ENCODE data around the gene GRSF1.
"Not testable (repeated sequence)": the region's sequence is repeated elsewhere in the genome, so short reads cannot be mapped to it uniquely, and the experiment has no call there.

GRSF1 gene

DNA sequence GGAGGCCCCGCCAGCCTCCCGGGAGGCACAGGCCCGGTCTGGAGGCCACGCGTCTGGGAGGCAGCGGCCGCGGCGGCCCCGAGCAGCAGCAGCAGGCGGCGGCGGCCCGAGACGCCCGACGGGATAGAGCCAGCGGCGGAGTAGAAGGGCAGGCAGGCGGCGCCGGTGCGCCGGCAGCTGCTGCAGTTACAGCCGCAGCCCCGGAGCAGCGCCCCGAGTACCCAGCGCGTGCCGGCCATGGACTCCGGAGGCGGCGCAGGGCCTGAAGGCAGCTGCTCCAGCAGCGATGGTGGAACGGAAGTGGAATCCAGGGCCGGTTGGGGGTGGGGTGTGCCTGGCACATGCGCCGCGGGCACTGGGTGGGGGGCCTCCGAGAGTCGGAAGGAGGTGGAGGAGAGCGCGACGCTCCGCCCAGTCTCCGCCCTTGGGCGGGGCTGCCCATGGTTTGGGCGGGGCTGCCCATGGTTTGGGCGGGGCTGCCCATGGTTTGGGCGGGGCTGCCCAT is at the start of gene GRSF1:
Gene GRSF1 (minus strand): TSS at position 302 of the 505 bp plus-strand sequence. CDS start 63 bp downstream, at position 239.
- Histone ChIP-seq H3K27ac (peak within 1 kb of the TSS; percentile 81 to 98 (median 94)), H3K4me3 (peak within 1 kb of the TSS; percentile 61 to 99 (median 91))

DNA sequence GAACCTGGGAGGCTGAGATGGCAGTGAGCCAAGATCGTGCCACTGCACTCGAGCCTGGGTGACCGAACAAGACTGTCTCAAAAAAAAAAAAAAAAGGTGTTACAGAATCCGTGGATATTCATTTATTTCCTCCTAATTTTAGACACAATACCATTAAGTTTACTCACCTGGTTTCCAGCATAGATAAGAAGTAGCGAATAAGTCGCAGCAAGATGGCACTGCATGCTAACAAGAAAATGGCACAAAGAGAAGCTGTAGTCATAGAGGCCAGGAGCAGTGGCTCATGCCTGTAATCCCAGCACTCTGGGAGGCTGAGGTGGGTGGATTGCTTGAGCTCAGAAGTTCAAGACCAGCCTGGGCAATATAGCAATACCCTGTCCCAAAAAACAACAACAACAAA is 45.5 kb upstream of the GRSF1 start:
- no peak overlapping the region for H3K4me3 ChIP-seq

DNA sequence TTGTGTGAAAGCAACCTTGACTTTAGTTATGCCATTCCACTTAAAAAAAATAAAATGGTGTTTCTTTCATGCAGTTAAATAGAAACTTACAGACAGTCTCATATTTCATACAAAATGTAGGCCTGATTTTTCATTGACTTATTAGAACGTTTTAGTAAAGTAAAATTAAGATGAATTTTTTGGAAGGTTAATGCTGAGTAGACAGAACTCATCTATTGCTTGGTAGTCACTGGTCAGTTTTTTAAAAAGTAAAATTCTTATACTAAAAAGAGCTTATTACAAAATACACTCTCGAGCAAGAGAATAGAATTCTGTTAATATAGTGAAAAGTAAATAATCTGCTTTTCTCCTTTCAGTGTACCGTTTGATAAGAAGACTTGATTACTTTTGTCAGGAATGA is 41.0 kb upstream of the GRSF1 start:
- H3K27ac ChIP-seq = no peak overlapping the region
- no peak overlapping the region for H3K4me3 ChIP-seq

More for the DNA sequence above, 45.5 kb upstream of the GRSF1 start:
- no peak overlapping the region for H3K27ac ChIP-seq

DNA sequence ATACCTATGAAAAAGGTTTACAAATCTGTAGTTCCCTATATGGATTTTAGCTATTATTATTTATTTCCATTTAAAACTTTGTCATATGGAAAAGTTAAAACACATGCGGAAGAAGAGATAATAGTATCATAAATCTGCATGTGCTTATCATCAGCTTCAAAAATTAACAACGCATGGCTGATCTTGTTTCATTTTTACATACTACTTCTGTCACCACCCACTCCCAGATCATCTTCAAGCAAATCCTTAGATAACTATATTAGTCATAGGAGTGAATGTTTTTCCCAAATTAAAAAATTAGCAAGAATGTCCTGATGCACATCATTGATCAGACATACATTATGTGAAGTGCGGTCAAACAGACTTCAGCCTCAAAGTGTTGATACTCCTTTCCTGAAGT is 37.9 kb upstream of the GRSF1 start:
- no peak overlapping the region for H3K4me3 ChIP-seq
- H3K27ac ChIP-seq = no peak overlapping the region

GRCh38 chr4:70874268-70875156 is 34.8 kb upstream of the GRSF1 start:
- H3K4me3 ChIP-seq = no peak overlapping the region

GRCh38 chr4:70873216-70873615 is 33.5 kb upstream of the GRSF1 start:
- Histone ChIP-seq H3K4me3 (no peak overlapping the region), H3K27ac (no peak overlapping the region)

More at GRCh38 chr4:70874268-70875156, 34.8 kb upstream of the GRSF1 start:
- H3K27ac ChIP-seq = no peak overlapping the region

GRCh38 chr4:70868778-70869177 is 29.1 kb upstream of the GRSF1 start:
- Histone ChIP-seq H3K4me3 (no peak overlapping the region), H3K27ac (no peak overlapping the region)

GRCh38 chr4:70863099-70863790 is 23.6 kb upstream of the GRSF1 start:
- Histone ChIP-seq H3K4me3 (no peak overlapping the region), H3K27ac (no peak overlapping the region)

GRCh38 chr4:70859066-70859465 is 19.4 kb upstream of the GRSF1 start:
- Histone ChIP-seq H3K27ac (no peak overlapping the region), H3K4me3 (no peak overlapping the region)

GRCh38 chr4:70858454-70858853 is 18.8 kb upstream of the GRSF1 start:
- Histone ChIP-seq H3K27ac (no peak overlapping the region), H3K4me3 (no peak overlapping the region)

DNA sequence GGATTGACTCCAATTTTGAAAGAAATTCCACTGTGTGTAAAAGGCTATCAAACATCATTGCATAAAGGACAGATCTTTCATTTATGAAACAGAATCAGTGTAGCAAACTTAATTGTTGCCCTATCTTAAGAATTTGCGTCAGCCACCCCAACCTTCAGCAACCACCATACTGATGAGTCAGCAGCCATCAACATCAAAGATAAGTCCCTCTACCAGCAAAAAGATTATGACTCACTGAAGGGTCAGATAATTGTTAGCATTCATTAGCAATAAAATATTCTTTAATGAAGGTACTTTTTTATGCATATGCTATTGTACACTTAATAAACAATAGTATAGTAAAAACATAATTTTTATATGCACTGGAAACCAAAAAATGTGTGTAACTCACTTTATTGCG is 15.8 kb upstream of the GRSF1 start:
- Histone ChIP-seq H3K27ac (no peak overlapping the region), H3K4me3 (no peak overlapping the region)

- peak overlapping the region in 1 of 21 experiments; percentile 25 for H3K27ac ChIP-seq
- H3K4me3 ChIP-seq = no peak overlapping the region
These were observed 9.6 kb upstream of the GRSF1 start for GRCh38 chr4:70849291-70849690.

DNA sequence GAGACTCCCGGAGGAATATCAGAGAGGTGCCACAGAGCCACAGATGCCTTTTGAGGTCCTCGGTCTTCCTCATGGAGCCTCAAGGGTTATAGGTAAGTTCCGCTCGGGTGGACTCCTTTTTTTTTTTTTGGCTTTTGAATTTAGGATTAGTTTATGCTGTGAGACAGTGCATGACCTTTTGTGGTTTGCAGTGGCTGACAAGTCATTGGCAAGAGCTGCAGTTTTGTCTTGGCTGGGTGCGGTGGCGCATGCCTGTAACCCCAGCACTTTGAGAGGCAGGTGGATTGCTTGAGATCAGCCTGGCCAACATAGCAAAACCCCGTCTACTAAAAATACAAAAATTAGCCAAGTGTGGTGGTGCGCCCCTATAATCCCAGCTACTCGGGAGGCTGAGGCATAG is 4.5 kb upstream of the GRSF1 start:
- no peak overlapping the region for H3K27ac ChIP-seq
- no peak overlapping the region for H3K4me3 ChIP-seq

- H3K27ac ChIP-seq = peak overlapping the region in 1 of 21 experiments; percentile 12
- no peak overlapping the region for H3K4me3 ChIP-seq
These were observed 3.2 kb upstream of the GRSF1 start for GRCh38 chr4:70842761-70843435.

GRCh38 chr4:70841951-70842350 is 2.3 kb upstream of the GRSF1 start:
- Histone ChIP-seq H3K4me3 (no peak overlapping the region), H3K27ac (peak overlapping the region in 1 of 21 experiments; percentile 17)

GRCh38 chr4:70841211-70841610 is 1.5 kb upstream of the GRSF1 start:
- H3K27ac ChIP-seq = peak overlapping the region in 2 of 21 experiments; percentile 12 to 17
- no peak overlapping the region for H3K4me3 ChIP-seq

- not testable (repeated sequence) for H3K4me3 ChIP-seq
- H3K27ac ChIP-seq = peak overlapping the region in 2 of 21 experiments; percentile 17 to 39
These were observed 941 bp upstream of the GRSF1 start for GRCh38 chr4:70840631-70841030.

DNA sequence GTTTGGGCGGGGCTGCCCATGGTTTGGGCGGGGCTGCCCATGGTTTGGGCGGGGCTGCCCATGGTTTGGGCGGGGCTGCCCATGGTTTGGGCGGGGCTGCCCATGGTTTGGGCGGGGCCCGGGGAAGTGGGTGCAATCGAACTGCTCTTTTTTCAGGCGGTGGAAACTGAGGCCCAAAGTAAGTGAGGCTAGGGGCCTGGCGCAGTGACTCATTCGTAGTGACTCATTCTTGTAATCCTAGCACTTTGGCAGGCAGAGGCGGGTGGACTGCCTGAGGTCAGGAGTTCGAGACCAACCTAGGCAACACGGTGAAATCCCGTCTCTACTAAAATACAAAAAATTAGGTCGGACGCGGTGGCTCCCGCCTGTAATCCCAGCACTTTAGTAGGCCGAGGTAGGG is 447 bp upstream of the GRSF1 start:
- peak overlapping the region in 1 of 7 experiments; percentile 99 for H3K4me3 ChIP-seq
- peak overlapping the region in 2 of 21 experiments; percentile 39 to 85 for H3K27ac ChIP-seq

GRCh38 chr4:70838666-70839588 is 763 bp downstream of the GRSF1 start:
- peak overlapping the region; percentile 61 to 99 (median 91) for H3K4me3 ChIP-seq
- H3K27ac ChIP-seq = peak overlapping the region; percentile 81 to 98 (median 94)

All from skin epidermis (tissue), 12 donors.